Posterior vena cava (tissue), 2 donors: ENCODE data around the gene CREB1. TPM values are rescaled to one million over a fixed set of nuclear protein-coding genes. Genes with fewer than 3 reads are reported as not detected.

ENCODE experiments used
- DNase-seq: peaks from one replicate; pipeline ENCODE4 v3.0.0-alpha.2; 2020; ENCODE audit warnings: low spot score
- intact Hi-C, 2 donors: fragments of 100-400 bp; cut with DNase I; formaldehyde crosslinking; loops; one replicate each; pipeline versions ENCODE4 v1.14.1 to v1.14.2; 2022 to 2023
- total RNA-seq, 2 donors: library from RNA; stranded (reverse); fragmentation: NEBNext Ultra II Directional; extraction: Animal tissue kit (Norgen Biotek cat#: 25700); gene quantifications; one replicate each; pipeline ENCODE4 v1.2.1, GENCODE V29; 2021
- donor health status: DM: yes; HTN: yes; CAD: no.
- donor health status: DM: yes; HTN: yes; CAD: no.

CREB1 gene
- total RNA-seq, 2 donors from 2014 or later: 62.0 to 67.9 TPM

- intact Hi-C loops: no loop called here
- peak; percentile 76 for DNase-seq
Observed at GRCh38 chr2:207501802-207502576, 27.8 kb upstream of the CREB1 start.

GRCh38 chr2:207502577-207503198, 27.1 kb upstream of the CREB1 start:
- intact Hi-C loops: no loop called here
- DNase-seq: no peak

- intact Hi-C loops: no loop called here
- DNase-seq: no peak
Observed at GRCh38 chr2:207503234-207503633, 26.5 kb upstream of the CREB1 start.

GRCh38 chr2:207504513-207505170, 25.1 kb upstream of the CREB1 start:
- no peak for DNase-seq

GRCh38 chr2:207505171-207505570, 24.6 kb upstream of the CREB1 start:
- no peak for DNase-seq
- intact Hi-C loops: no loop called here

More at GRCh38 chr2:207504513-207505170, 25.1 kb upstream of the CREB1 start:
- intact Hi-C loops: no loop called here

- intact Hi-C loops: no loop called here
- no peak for DNase-seq
Observed at GRCh38 chr2:207505728-207506127, 24.0 kb upstream of the CREB1 start.

GRCh38 chr2:207506426-207506825, 23.3 kb upstream of the CREB1 start:
- intact Hi-C loops: no loop called here
- DNase-seq: no peak

GRCh38 chr2:207510148-207510547, 19.6 kb upstream of the CREB1 start:
- intact Hi-C loops: no loop called here
- no peak for DNase-seq

- intact Hi-C loops: no loop called here
- no peak for DNase-seq
Observed at GRCh38 chr2:207511851-207512250, 17.9 kb upstream of the CREB1 start.

- DNase-seq: no peak
Observed at GRCh38 chr2:207512356-207512755, 17.4 kb upstream of the CREB1 start.

GRCh38 chr2:207513551-207514257, 16.1 kb upstream of the CREB1 start:
- no peak for DNase-seq
- intact Hi-C loops: no loop called here

More at GRCh38 chr2:207512356-207512755, 17.4 kb upstream of the CREB1 start:
- intact Hi-C loops: no loop called here

- no peak for DNase-seq
- intact Hi-C loops: no loop called here
Observed at GRCh38 chr2:207514451-207514850, 15.3 kb upstream of the CREB1 start.

GRCh38 chr2:207515671-207516070, 14.1 kb upstream of the CREB1 start:
- DNase-seq: no peak
- intact Hi-C loops: no loop called here

GRCh38 chr2:207516206-207516605, 13.6 kb upstream of the CREB1 start:
- DNase-seq: no peak
- intact Hi-C loops: no loop called here

GRCh38 chr2:207523005-207523404, 6.8 kb upstream of the CREB1 start:
- DNase-seq: no peak
- intact Hi-C loops: no loop called here

GRCh38 chr2:207525296-207525695, 4.5 kb upstream of the CREB1 start:
- DNase-seq: no peak
- intact Hi-C loops: no loop called here

GRCh38 chr2:207528980-207529329, 807 bp upstream of the CREB1 start:
- intact Hi-C loops: no loop called here
- DNase-seq: no peak

GRCh38 chr2:207530160-207531031, 634 bp downstream of the CREB1 start:
- DNase-seq: no peak
- intact Hi-C loops: no loop called here
